T-cell (primary cell): Measurements from ENCODE around the gene POU3F1. TPM values are rescaled to one million over a fixed set of nuclear protein-coding genes. Genes with fewer than 3 reads are reported as not detected.
A peak's percentile ranks its signal among the peaks of the same experiment; 100 is the strongest.

Experiments used
- ATAC-seq, 4 experiments: fragments of 200-7000 bp in 3 of 4; fragments of 150-1000 bp in 1 of 4; cut with Tn5 transposase; replicated peaks in 1 of 4; 1 replicate in 3 of 4; 2 replicates in 1 of 4; pipeline ENCODE4 v1.10.0; 2021; ENCODE audit warnings: moderate library complexity in 3 of 4, mild to moderate bottlenecking in 2 of 4, moderate number of reproducible peaks in 1 of 4
- CTCF ChIA-PET, 2 donors: fragments of 300-600 bp; sonication (Branson Sonifier 250); formaldehyde crosslinking; loops; one replicate each; lab custom pipeline; 2022; ENCODE audit warnings: antibody characterized with exemption in 2 of 2; lab: Charles Lee
- POLR2A ChIA-PET, 2 donors: fragments of 300-600 bp; sonication (Branson Sonifier 250); formaldehyde crosslinking; loops; one replicate each; lab custom pipeline; 2022; ENCODE audit warnings: antibody characterized with exemption in 2 of 2; lab: Charles Lee
- DNase-seq, 35 experiments: peaks; one replicate each; pipeline versions ENCODE4 v3.0.0 to v3.0.0-alpha.2; 2013 to 2023
- H3K27ac ChIP-seq: one replicate; pipeline ENCODE4 v1.5.1; 2013; ENCODE audit warnings: low read length
- H3K27me3 ChIP-seq, 2 experiments: replicated peaks in 1 of 2; 1 replicate in 1 of 2; 2 replicates in 1 of 2; pipeline versions ENCODE4 v1.6.1 to v1.7.0; 2013; ENCODE audit warnings: low read length in 1 of 2, mixed read lengths in 1 of 2; ENCODE audit not compliant: control insufficient read depth in 2 of 2, insufficient read depth in 2 of 2; ENCODE audit errors: extremely low read depth in 1 of 2
- H3K36me3 ChIP-seq, 2 donors: 1 replicate in 1 of 2; 2 replicates in 1 of 2; pipeline versions ENCODE4 v1.6.1 to v1.7.0; 2013; ENCODE audit warnings: low read length in 1 of 2; ENCODE audit not compliant: control insufficient read depth in 2 of 2, insufficient read depth in 1 of 2; ENCODE audit errors: extremely low read depth in 1 of 2
- H3K4me1 ChIP-seq, 2 experiments: 1 replicate in 1 of 2; 2 replicates in 1 of 2; pipeline versions ENCODE4 v1.6.1 to v1.7.0; 2013; ENCODE audit warnings: low read length in 2 of 2, mixed read lengths in 1 of 2; ENCODE audit not compliant: insufficient read depth in 2 of 2, control insufficient read depth in 1 of 2; ENCODE audit errors: extremely low read depth in 1 of 2
- H3K4me3 ChIP-seq, 2 donors: 1 replicate in 1 of 2; 2 replicates in 1 of 2; pipeline versions ENCODE4 v1.5.1 to v1.7.0; 2013; ENCODE audit warnings: mild to moderate bottlenecking in 2 of 2, low read length in 1 of 2, moderate library complexity in 1 of 2; ENCODE audit not compliant: control insufficient read depth in 1 of 2; ENCODE audit errors: extremely low read depth in 1 of 2
- H3K9me3 ChIP-seq: 2 replicates; pipeline ENCODE4 v1.7.0; 2013
- H3K27ac Mint-ChIP-seq, 2 donors: one replicate each; pipeline ENCODE4 v1.8.0; 2020 to 2021; ENCODE audit warnings: mild to moderate bottlenecking in 2 of 2, mixed read lengths in 2 of 2
- H3K27me3 Mint-ChIP-seq, 2 donors: one replicate each; pipeline ENCODE4 v1.8.0; 2021 to 2022; ENCODE audit warnings: mixed read lengths in 2 of 2
- H3K36me3 Mint-ChIP-seq: one replicate; pipeline ENCODE4 v1.8.0; 2021; ENCODE audit warnings: mixed read lengths
- H3K4me1 Mint-ChIP-seq, 3 donors: one replicate each; pipeline ENCODE4 v1.8.0; 2020 to 2022; ENCODE audit warnings: mixed read lengths in 3 of 3, mild to moderate bottlenecking in 1 of 3
- H3K4me3 Mint-ChIP-seq, 3 donors: one replicate each; pipeline ENCODE4 v1.8.0; 2020 to 2022; ENCODE audit warnings: mild to moderate bottlenecking in 3 of 3, mixed read lengths in 3 of 3, moderate library complexity in 3 of 3
- H3K9me3 Mint-ChIP-seq, 3 donors: one replicate each; pipeline ENCODE4 v1.8.0; 2020 to 2022; ENCODE audit warnings: mixed read lengths in 3 of 3
- WGBS: methylation state at CpG from one replicate; pipeline ENCODE4 v1.1.5; 2013; ENCODE audit warnings: missing lambda C conversion rate; ENCODE audit not compliant: insufficient coverage; 5-methylcytosine and 5-hydroxymethylcytosine counted together
- total RNA-seq, 35 experiments: library from RNA in 6 of 35; stranded (reverse) in 6 of 35; fragments of 120-200 nt in 1 of 35; gene quantifications; one replicate each; pipeline versions ENCODE4 v1.2.1 to v1.2.4 and lab custom pipeline; 2013 to 2026

POU3F1 gene
- total RNA-seq (under 1 TPM; 0.28 to 0.72 (median 0.64) TPM), total RNA-seq (lab: John Stamatoyannopoulos, UW) (0.20 to 2.6 (median 0.75) reads per million in 29 experiments)
- total RNA-seq (2013), result 0.20 TPM

- Mint-ChIP-seq H3K4me1 (peaks cover 10 to 20% (median 18%) of the 10 kb centered on the region in 3 donors), H3K9me3 (no peaks in the 10 kb centered on the region), H3K36me3 (no peaks in the 10 kb centered on the region), H3K27ac (no peak within 1 kb of the TSS), H3K27me3 (peaks cover 28 to 36% of the 10 kb centered on the region in 2 donors), H3K4me3 (peak within 1 kb of the TSS; percentile 73 to 79 (median 78))
- no peaks in the 10 kb centered on the region for H3K9me3 ChIP-seq
- no peaks in the 10 kb centered on the region for H3K36me3 ChIP-seq
- H3K27me3 ChIP-seq, result peaks cover 10 to 56% of the 10 kb centered on the region in 2 experiments
- under 1% methylated on average over 92 of the region's 92 CpGs for WGBS
- peak within 1 kb of the TSS; percentile 43 to 56 for H3K4me3 ChIP-seq
- H3K4me1 ChIP-seq, result peaks cover 2 to 26% of the 10 kb centered on the region in 2 experiments
- H3K27ac ChIP-seq, result no peak within 1 kb of the TSS
- peak; percentile 16 to 24 (median 18) for ATAC-seq
- CTCF ChIA-PET, result interaction anchor here in 1 of 2 donors (0.7 kb wide), 1 partner anchor 13 kb away, joined by 3 read pairs; no protein-coding TSS in a partner anchor
- POLR2A ChIA-PET, result interaction anchor here in 1 of 2 donors (0.9 kb wide), 1 partner anchor 492 kb away, joined by 3 read pairs; the partner anchor contains the start of gene SNIP1
- DNase-seq, result peak in 9 of 35 experiments; percentile 10 to 58 (median 31)
Observed at GRCh38 chr1:38046333-38046883, at the start of gene POU3F1. POU3F1 (minus strand) TSS chr1:38046793; CDS start chr1:38046743, 50 bp downstream.

- POLR2A ChIA-PET, result no interaction called here
- CTCF ChIA-PET, result interaction anchor here in 1 of 2 donors (0.6 kb wide), 1 partner anchor 240 kb away, joined by 6 read pairs; no protein-coding TSS in a partner anchor
Observed at GRCh38 chr1:38095454-38095931, 48.9 kb upstream of the POU3F1 start.

GRCh38 chr1:38094711-38095290 lies 48.2 kb upstream of the POU3F1 start:
- H3K4me1 ChIP-seq, result no peaks in the 10 kb centered on the region
- no peak for DNase-seq
- no peak overlapping the region for H3K27ac Mint-ChIP-seq
- no peaks in the 10 kb centered on the region for H3K9me3 ChIP-seq
- H3K4me3 ChIP-seq, result no peak overlapping the region
- no peak for ATAC-seq
- H3K27me3 ChIP-seq, result peaks cover 0 to 31% of the 10 kb centered on the region in 2 experiments
- no peaks in the 10 kb centered on the region for H3K9me3 Mint-ChIP-seq
- no peaks in the 10 kb centered on the region for H3K4me1 Mint-ChIP-seq
- no peaks in the 10 kb centered on the region for H3K36me3 ChIP-seq
- peaks cover 40 to 43% of the 10 kb centered on the region in 2 donors for H3K27me3 Mint-ChIP-seq
- CTCF ChIA-PET, result interaction anchor here in 1 of 2 donors (0.6 kb wide), 1 partner anchor 239 kb away, joined by 6 read pairs; no protein-coding TSS in a partner anchor
- POLR2A ChIA-PET, result no interaction called here
- H3K27ac ChIP-seq, result no peak overlapping the region
- H3K4me3 Mint-ChIP-seq, result no peak overlapping the region
- WGBS, result 38% methylated on average over 3 of the region's 11 CpGs
- no peaks in the 10 kb centered on the region for H3K36me3 Mint-ChIP-seq

More at GRCh38 chr1:38095454-38095931, 48.9 kb upstream of the POU3F1 start:
- no peak for ATAC-seq
- Mint-ChIP-seq H3K36me3 (no peaks in the 10 kb centered on the region), H3K4me3 (no peak overlapping the region), H3K27me3 (peaks cover 34 to 36% of the 10 kb centered on the region in 2 donors), H3K4me1 (no peaks in the 10 kb centered on the region), H3K9me3 (no peaks in the 10 kb centered on the region), H3K27ac (no peak overlapping the region)
- DNase-seq, result no peak
- no peak overlapping the region for H3K4me3 ChIP-seq
- WGBS, result 87% methylated on average over 7 of the region's 12 CpGs
- H3K27me3 ChIP-seq, result peaks cover 0 to 31% of the 10 kb centered on the region in 2 experiments
- H3K4me1 ChIP-seq, result no peaks in the 10 kb centered on the region
- no peaks in the 10 kb centered on the region for H3K36me3 ChIP-seq
- no peaks in the 10 kb centered on the region for H3K9me3 ChIP-seq
- no peak overlapping the region for H3K27ac ChIP-seq

- no peak overlapping the region for H3K4me3 ChIP-seq
- H3K4me1 ChIP-seq, result no peaks in the 10 kb centered on the region
- no peaks in the 10 kb centered on the region for H3K36me3 ChIP-seq
- no peaks in the 10 kb centered on the region for H3K9me3 ChIP-seq
- ChIA-PET CTCF (no interaction called here), POLR2A (no interaction called here)
- no peak overlapping the region for H3K27ac ChIP-seq
- peaks cover 41 to 48% of the 10 kb centered on the region in 2 donors for H3K27me3 Mint-ChIP-seq
- no peak overlapping the region for H3K4me3 Mint-ChIP-seq
- 76% methylated on average over 4 of the region's 18 CpGs for WGBS
- H3K27ac Mint-ChIP-seq, result no peak overlapping the region
- H3K9me3 Mint-ChIP-seq, result no peaks in the 10 kb centered on the region
- no peaks in the 10 kb centered on the region for H3K36me3 Mint-ChIP-seq
- ATAC-seq, result no peak
- no peak for DNase-seq
- H3K27me3 ChIP-seq, result peaks cover 0 to 29% of the 10 kb centered on the region in 2 experiments
- H3K4me1 Mint-ChIP-seq, result no peaks in the 10 kb centered on the region
Observed at GRCh38 chr1:38093569-38094520, 47.3 kb upstream of the POU3F1 start.

GRCh38 chr1:38092256-38092655 lies 45.7 kb upstream of the POU3F1 start:
- Histone ChIP-seq H3K36me3 (no peaks in the 10 kb centered on the region), H3K4me3 (no peak overlapping the region), H3K27me3 (peaks cover 0 to 35% of the 10 kb centered on the region in 2 experiments), H3K4me1 (no peaks in the 10 kb centered on the region), H3K27ac (no peak overlapping the region), H3K9me3 (no peaks in the 10 kb centered on the region)
- ATAC-seq (no peak), DNase-seq (no peak)
- ChIA-PET POLR2A (no interaction called here), CTCF (no interaction called here)
- Mint-ChIP-seq H3K4me1 (no peaks in the 10 kb centered on the region), H3K27ac (no peak overlapping the region), H3K4me3 (no peak overlapping the region), H3K36me3 (no peaks in the 10 kb centered on the region), H3K9me3 (no peaks in the 10 kb centered on the region), H3K27me3 (peaks cover 41 to 53% of the 10 kb centered on the region in 2 donors)
- WGBS, result 70% methylated on average over 3 of the region's 4 CpGs

- ATAC-seq (no peak), DNase-seq (no peak)
- no peaks in the 10 kb centered on the region for H3K4me1 Mint-ChIP-seq
- 100% methylated on average over 1 of the region's 3 CpGs for WGBS
- Histone ChIP-seq H3K36me3 (no peaks in the 10 kb centered on the region), H3K4me1 (no peaks in the 10 kb centered on the region), H3K27me3 (peaks cover 0 to 43% of the 10 kb centered on the region in 2 experiments), H3K9me3 (no peaks in the 10 kb centered on the region), H3K27ac (no peak overlapping the region), H3K4me3 (no peak overlapping the region)
- no peak overlapping the region for H3K4me3 Mint-ChIP-seq
- POLR2A ChIA-PET, result no interaction called here
- H3K27me3 Mint-ChIP-seq, result peaks cover 41 to 47% of the 10 kb centered on the region in 2 donors
- CTCF ChIA-PET, result no interaction called here
- no peaks in the 10 kb centered on the region for H3K36me3 Mint-ChIP-seq
- H3K9me3 Mint-ChIP-seq, result no peaks in the 10 kb centered on the region
- H3K27ac Mint-ChIP-seq, result no peak overlapping the region
Observed at GRCh38 chr1:38090796-38091195, 44.2 kb upstream of the POU3F1 start.
